CD4-positive, alpha-beta T cell (primary cell): ENCODE results near the gene NEO1. TPM values are rescaled to one million over a fixed set of nuclear protein-coding genes. Genes with fewer than 3 reads are reported as not detected.

Experiments
- ATAC-seq: fragments of 200-7000 bp; cut with Tn5 transposase; one replicate; pipeline ENCODE4 v1.10.0; 2022; ENCODE audit warnings: mild to moderate bottlenecking; ENCODE audit not compliant: poor library complexity
- CTCF ChIA-PET: fragments of 350-600 bp; sonication (Branson Sonifier 250); formaldehyde crosslinking; loops from one replicate; lab custom pipeline; 2021; ENCODE audit warnings: antibody characterized with exemption, inconsistent platforms; lab: Charles Lee
- POLR2A ChIA-PET: fragments of 350-600 bp; sonication (Branson Sonifier 250); formaldehyde crosslinking; loops from one replicate; lab custom pipeline; 2021; ENCODE audit warnings: antibody characterized with exemption, inconsistent platforms; lab: Charles Lee
- DNase-seq, 14 experiments: peaks; one replicate each; pipeline ENCODE4 v3.0.0-alpha.2; 2013 to 2020; ENCODE audit warnings: mixed read lengths in 2 of 14
- H3K27ac ChIP-seq, 2 donors: one replicate each; pipeline versions ENCODE4 v1.5.1 to v1.7.0; 2013; ENCODE audit warnings: low read length in 2 of 2, low read depth in 1 of 2, mild to moderate bottlenecking in 1 of 2
- H3K27me3 ChIP-seq, 2 experiments: 1 replicate in 1 of 2; 2 replicates in 1 of 2; pipeline versions ENCODE4 v1.6.1 to v1.7.0; 2013; ENCODE audit warnings: low read length in 2 of 2, control low read depth in 1 of 2, mild to moderate bottlenecking in 1 of 2, moderate library complexity in 1 of 2; ENCODE audit not compliant: insufficient read depth in 2 of 2, control insufficient read depth in 1 of 2
- H3K36me3 ChIP-seq: one replicate; pipeline ENCODE4 v1.6.1; 2013; ENCODE audit warnings: low read length, control low read depth; ENCODE audit not compliant: insufficient read depth
- H3K4me1 ChIP-seq: one replicate; pipeline ENCODE4 v1.6.1; 2013; ENCODE audit warnings: low read length, control low read depth; ENCODE audit not compliant: insufficient read depth
- H3K4me3 ChIP-seq: one replicate; pipeline ENCODE4 v1.5.1; 2013; ENCODE audit warnings: mild to moderate bottlenecking, low read length, moderate library complexity
- H3K9me3 ChIP-seq, 2 experiments: 1 replicate in 1 of 2; 2 replicates in 1 of 2; pipeline versions ENCODE4 v1.6.1 to v1.7.0; 2013; ENCODE audit warnings: low read length in 2 of 2, mild to moderate bottlenecking in 2 of 2, control low read depth in 1 of 2, moderate library complexity in 1 of 2; ENCODE audit not compliant: control insufficient read depth in 1 of 2, insufficient read depth in 1 of 2
- H3K27ac Mint-ChIP-seq: one replicate; pipeline ENCODE4 v1.8.0; 2020; ENCODE audit warnings: mixed read lengths
- H3K27me3 Mint-ChIP-seq: one replicate; pipeline ENCODE4 v1.8.0; 2021; ENCODE audit warnings: mixed read lengths
- H3K36me3 Mint-ChIP-seq: one replicate; pipeline ENCODE4 v1.8.0; 2021; ENCODE audit warnings: low read depth, mixed read lengths
- H3K4me1 Mint-ChIP-seq: one replicate; pipeline ENCODE4 v1.8.0; 2021; ENCODE audit warnings: low read depth, mixed read lengths
- H3K4me3 Mint-ChIP-seq: one replicate; pipeline ENCODE4 v1.8.0; 2020; ENCODE audit warnings: mild to moderate bottlenecking, mixed read lengths
- H3K9me3 Mint-ChIP-seq: one replicate; pipeline ENCODE4 v1.8.0; 2020; ENCODE audit warnings: mixed read lengths
- CTCF ChIP-seq: fragments of 200-600 bp; IDR thresholded peaks from one replicate; pipeline ENCODE4 v1.8.0; 2022; ENCODE audit warnings: antibody characterized with exemption, mild to moderate bottlenecking
- intact Hi-C, 2 experiments: fragments of 100-400 bp; cut with DNase I in 1 of 2; cut with micrococcal nuclease in 1 of 2; formaldehyde crosslinking; loops; one replicate each; pipeline versions ENCODE4 v1.15.1 to v1.9.0; 2023 to 2025; cut with DNase I, micrococcal nuclease
- total RNA-seq, 174 experiments: library from RNA in 2 of 174; stranded (reverse) in 2 of 174; gene quantifications; one replicate each; pipeline ENCODE4 v1.2.3 and lab custom pipeline; 2021 to 2026

The NEO1 gene
- total RNA-seq, 2 experiments from 2014 or later, result 6.0 to 8.0 TPM

- ChIA-PET CTCF (no interaction called here), POLR2A (no interaction called here)
Measured at GRCh38 chr15:73313861-73314260, 261.6 kb downstream of the NEO1 start.

GRCh38 chr15:73317651-73318462 is 265.6 kb downstream of the NEO1 start:
- Histone ChIP-seq H3K4me3 (no peak overlapping the region), H3K27me3 (peaks cover 14 to 15% of the 10 kb centered on the region in 2 experiments), H3K4me1 (no peaks in the 10 kb centered on the region), H3K9me3 (no peaks in the 10 kb centered on the region), H3K27ac (no peak overlapping the region), H3K36me3 (no peaks in the 10 kb centered on the region)
- Mint-ChIP-seq H3K27me3 (peaks cover 39% of the 10 kb centered on the region), H3K4me3 (no peak overlapping the region), H3K9me3 (no peaks in the 10 kb centered on the region), H3K4me1 (no peaks in the 10 kb centered on the region), H3K27ac (no peak overlapping the region), H3K36me3 (no peaks in the 10 kb centered on the region)
- ChIA-PET CTCF (no interaction called here), POLR2A (no interaction called here)
- intact Hi-C loops, result no loop called here
- ATAC-seq, result no peak
- no peak for TF ChIP-seq CTCF
- no peak for DNase-seq

More at GRCh38 chr15:73313861-73314260, 261.6 kb downstream of the NEO1 start:
- no peaks in the 10 kb centered on the region for H3K36me3 ChIP-seq
- H3K27me3 ChIP-seq, result peaks cover 0 to 8% of the 10 kb centered on the region in 2 experiments
- Mint-ChIP-seq H3K9me3 (no peaks in the 10 kb centered on the region), H3K27ac (no peak overlapping the region), H3K27me3 (peaks cover 15% of the 10 kb centered on the region), H3K4me3 (no peak overlapping the region), H3K4me1 (no peaks in the 10 kb centered on the region), H3K36me3 (no peaks in the 10 kb centered on the region)
- DNase-seq, result no peak
- ATAC-seq, result no peak
- intact Hi-C loops, result no loop called here
- H3K27ac ChIP-seq, result no peak overlapping the region
- H3K4me1 ChIP-seq, result no peaks in the 10 kb centered on the region
- H3K9me3 ChIP-seq, result no peaks in the 10 kb centered on the region
- no peak for TF ChIP-seq CTCF
- H3K4me3 ChIP-seq, result no peak overlapping the region

- ChIA-PET CTCF (no interaction called here), POLR2A (no interaction called here)
- Mint-ChIP-seq H3K27me3 (peaks cover 39% of the 10 kb centered on the region), H3K36me3 (no peaks in the 10 kb centered on the region), H3K9me3 (no peaks in the 10 kb centered on the region), H3K27ac (no peak overlapping the region), H3K4me1 (no peaks in the 10 kb centered on the region), H3K4me3 (no peak overlapping the region)
- TF ChIP-seq CTCF, result no peak
- intact Hi-C loops, result no loop called here
- no peaks in the 10 kb centered on the region for H3K4me1 ChIP-seq
- H3K27ac ChIP-seq, result no peak overlapping the region
- no peak overlapping the region for H3K4me3 ChIP-seq
- no peak for DNase-seq
- H3K36me3 ChIP-seq, result no peaks in the 10 kb centered on the region
- H3K9me3 ChIP-seq, result no peaks in the 10 kb centered on the region
- peaks cover 14 to 15% of the 10 kb centered on the region in 2 experiments for H3K27me3 ChIP-seq
- ATAC-seq, result no peak
Measured at GRCh38 chr15:73318463-73319351, 266.4 kb downstream of the NEO1 start.
